ENCODE measurements around the gene BRCA2.
A peak's percentile ranks its signal among the peaks of the same experiment; 100 is the strongest.

Gene BRCA2

GRCh38 chr13:32390484-32390883, 75.2 kb downstream of the BRCA2 start:
- DNase-seq = no peak

- DNase-seq = no peak
Measured at GRCh38 chr13:32391101-32391619, 75.9 kb downstream of the BRCA2 start.

GRCh38 chr13:32403108-32403507, 87.8 kb downstream of the BRCA2 start:
- no peak for DNase-seq

- DNase-seq = no peak
Measured at GRCh38 chr13:32407854-32408253, 92.5 kb downstream of the BRCA2 start.

DNA sequence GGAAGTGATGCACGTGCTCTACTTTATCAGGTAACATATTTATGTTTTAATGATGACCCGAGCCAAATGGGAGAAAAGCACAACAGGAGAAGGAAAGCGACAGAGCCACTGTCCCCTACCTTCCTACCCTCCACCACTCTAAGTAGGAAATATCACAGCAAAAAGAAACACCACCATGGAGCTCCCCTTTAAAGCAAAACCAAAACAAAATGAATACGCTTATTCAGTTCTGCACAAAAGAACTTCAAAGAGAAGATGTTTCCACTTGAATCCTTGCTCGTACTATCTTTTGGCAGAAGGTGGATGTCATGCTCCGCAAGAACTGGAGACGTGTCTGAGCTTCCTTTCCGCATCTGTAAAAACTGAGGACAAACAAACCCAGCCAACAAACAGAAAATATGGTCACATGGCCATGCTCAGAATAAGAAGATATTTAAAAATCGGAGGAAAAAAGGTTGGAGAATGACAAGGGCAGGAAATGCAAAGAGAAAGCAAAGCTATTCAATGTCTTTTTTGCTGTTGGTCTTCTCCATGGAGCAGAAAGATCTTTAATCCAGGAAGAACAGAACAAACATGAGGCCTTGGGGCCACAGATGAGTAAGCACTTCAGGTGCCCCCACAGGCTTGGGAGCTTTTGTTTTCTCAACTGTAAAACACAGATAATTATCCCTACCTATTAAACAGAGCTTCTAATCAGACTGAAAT, 93.1 kb downstream of the BRCA2 start:
- DNase-seq = no peak

DNA sequence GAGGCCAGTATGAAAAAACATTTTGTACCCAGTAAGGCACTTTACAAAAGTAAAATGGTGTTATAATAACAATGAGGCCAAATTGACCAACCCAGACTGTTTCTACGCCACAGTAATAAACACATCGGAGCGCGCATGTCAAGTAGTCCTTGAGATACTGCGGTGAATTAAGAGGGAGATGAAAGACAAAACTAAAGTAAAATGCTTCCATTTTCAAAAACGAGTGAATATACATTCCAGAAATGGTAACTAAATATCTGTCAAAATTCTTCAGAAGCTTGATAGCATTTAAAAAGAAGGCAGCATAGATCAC, 93.6 kb downstream of the BRCA2 start:
- no peak for DNase-seq

DNA sequence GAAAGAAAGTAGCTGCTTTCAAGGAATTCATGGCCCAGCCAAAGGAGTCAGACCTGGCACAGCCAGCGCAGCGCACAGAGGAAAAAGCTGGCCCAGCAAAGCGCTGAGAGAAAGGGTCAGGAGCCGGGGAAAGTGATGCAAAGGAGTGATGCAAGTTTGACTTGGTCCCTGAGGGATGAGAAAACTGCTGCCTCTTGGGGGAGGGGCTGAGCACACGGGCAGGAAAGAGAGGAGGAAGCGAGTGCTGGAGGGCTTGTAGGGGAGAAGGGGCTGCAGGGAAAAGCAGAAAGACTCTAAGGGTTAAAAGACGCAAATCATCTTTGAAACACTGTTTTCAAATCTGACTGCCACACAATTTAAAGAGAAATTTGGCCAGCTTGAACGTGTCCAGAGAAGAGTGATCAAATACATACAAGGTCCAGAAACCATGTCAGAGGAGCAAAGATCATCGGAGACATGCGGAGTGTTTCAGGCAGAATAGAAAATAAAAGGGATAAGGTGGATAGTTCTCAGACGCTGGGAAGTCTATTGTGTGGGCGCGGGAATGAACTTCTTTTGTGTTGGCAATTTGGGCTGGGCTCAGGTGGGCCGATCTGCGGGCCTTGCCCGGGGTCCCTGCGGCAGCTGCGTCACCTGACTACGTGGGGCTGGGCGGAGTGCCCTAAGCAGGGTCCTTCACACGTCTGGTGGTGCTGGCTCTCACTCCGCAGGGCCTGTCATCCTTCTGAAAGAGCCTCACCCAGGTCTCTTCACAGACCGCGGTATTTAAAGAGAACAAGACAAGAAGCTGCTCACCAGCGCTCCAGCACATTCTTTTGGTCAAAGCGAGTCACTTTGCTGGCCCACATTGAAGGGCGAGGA, 94.5 kb downstream of the BRCA2 start:
- no peak for DNase-seq

DNA sequence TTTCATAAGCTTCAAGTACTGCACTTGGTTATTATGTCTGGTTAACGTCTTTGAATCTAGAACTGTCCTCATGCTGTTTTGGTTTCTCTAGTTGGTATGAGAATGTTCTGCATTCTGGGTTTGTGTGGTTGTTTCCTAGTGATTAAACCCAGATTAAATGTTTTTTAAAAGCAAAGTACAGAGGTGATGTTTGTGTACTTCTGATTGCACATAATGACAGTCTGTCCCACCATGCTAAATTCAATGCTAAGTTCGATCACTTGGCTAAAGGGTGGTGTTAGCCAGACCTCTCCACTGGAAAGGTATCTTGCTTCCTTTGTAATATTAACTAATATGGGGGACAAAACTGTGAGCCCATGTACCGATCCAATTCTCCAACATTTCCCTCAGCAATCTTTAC, 98.0 kb downstream of the BRCA2 start:
- DNase-seq = no peak

GRCh38 chr13:32414580-32414979, 99.3 kb downstream of the BRCA2 start:
- no peak for DNase-seq

DNA sequence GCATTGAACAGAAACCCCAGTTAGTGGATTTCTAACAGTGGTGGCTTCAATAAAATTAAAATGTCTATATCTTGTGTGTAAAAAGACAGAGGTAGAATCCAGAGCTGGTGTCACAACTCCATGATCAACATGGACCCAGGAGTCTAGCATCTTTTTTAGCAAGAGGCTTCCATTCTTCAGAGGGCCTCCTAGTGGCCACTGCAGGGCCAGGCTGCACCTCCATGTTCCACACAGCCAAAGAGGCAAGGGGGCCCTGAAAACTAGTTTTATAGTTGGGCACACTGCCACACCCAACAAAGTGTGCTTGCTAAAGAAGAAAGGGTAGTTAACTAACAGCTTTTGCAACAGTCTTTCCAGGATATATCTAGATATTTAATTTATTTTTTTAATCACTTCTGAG, 99.7 kb downstream of the BRCA2 start:
- no peak for DNase-seq

- DNase-seq = no peak
Measured at GRCh38 chr13:32417995-32418394, 102.7 kb downstream of the BRCA2 start.

GRCh38 chr13:32419862-32420261, 104.6 kb downstream of the BRCA2 start:
- DNase-seq = no peak

GRCh38 chr13:32423592-32423991, 108.3 kb downstream of the BRCA2 start:
- DNase-seq = no peak

GRCh38 chr13:32425158-32425557, 109.8 kb downstream of the BRCA2 start:
- DNase-seq = no peak

DNA sequence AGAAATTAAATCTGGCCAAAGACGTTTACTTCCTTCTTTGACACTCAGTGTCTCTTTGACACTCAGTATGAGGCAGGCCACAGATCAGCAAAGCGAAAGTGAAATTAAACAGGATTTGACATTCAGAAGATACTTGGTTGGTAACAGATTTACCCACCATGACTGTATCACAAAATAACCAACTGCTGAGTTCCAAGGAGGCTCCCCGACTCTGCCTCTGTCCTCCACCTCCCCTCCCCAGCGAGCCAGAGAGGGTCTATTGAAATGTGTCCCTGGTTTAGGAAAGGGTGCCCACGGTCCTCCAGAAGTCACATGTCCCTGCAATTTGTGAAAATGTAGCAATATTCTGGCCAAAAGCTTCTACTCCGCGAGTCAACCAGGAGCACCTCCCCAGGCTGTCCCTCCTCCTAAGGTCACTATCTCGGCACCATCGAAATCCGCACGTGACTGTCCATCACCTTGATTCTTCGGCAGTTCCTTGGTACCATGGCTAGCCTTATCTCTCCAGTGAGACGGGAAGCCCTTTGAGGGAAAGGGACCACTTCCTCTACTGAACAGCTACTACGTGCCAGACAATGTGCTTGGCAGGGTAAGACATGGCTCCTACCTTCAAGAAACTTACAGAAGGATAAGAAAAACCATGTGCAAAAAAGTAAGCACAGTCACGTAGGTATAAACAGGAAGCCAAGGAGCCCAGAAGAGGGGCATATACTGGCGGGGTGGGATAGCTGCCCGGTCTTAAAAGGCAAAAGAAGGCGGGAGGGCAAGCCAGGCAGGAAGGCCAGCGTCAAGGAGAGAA, 111.1 kb downstream of the BRCA2 start:
- DNase-seq = no peak

- peak in 1 of 2 experiments; percentile 31 for DNase-seq
Measured at GRCh38 chr13:32426990-32427851, 111.9 kb downstream of the BRCA2 start.

DNA sequence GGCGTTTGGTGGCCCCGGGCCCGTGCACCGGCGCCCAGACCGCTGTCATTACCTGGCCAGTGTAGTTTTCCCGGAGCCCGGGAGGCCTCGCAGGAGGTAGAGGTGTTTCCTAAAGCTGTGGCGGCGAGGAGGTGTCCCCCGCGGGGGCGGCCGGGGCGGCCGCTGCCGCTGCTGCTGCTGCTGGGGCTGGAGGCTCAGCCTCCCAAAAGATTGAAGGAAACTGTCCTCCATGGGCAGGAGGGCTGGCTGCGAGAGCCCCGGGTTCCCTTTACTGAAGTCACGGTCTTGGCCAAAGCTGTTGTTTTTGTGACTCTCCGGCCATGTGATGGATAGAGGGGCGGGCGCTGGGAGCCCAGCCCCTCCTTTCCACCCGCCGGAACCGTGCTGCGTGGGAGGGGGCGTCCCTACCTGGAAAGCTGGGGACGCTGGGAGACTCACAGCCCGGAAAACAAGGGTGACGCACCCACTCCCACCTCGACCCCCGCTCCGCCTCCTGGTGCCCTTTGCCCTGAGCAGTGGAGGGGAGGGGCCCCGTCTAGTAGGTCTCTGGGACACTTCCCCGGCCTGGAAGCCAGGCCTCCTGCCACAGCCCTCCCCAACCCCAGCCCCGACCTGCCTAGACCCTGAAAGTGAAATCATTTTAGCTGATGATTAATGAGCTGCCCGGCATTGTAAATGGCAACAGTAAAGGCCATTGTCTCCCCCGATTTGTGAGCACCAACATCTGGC, 112.7 kb downstream of the BRCA2 start, which contains the start of gene N4BP2L1:
Gene N4BP2L1, minus strand, starts transcription at position 279 of the 729 bp plus-strand sequence. Its CDS starts 48 bp downstream, at position 231.
- DNase-seq = peak; percentile 26 to 36

- DNase-seq = no peak
Measured at GRCh38 chr13:32428581-32429432, 113.5 kb downstream of the BRCA2 start.

DNA sequence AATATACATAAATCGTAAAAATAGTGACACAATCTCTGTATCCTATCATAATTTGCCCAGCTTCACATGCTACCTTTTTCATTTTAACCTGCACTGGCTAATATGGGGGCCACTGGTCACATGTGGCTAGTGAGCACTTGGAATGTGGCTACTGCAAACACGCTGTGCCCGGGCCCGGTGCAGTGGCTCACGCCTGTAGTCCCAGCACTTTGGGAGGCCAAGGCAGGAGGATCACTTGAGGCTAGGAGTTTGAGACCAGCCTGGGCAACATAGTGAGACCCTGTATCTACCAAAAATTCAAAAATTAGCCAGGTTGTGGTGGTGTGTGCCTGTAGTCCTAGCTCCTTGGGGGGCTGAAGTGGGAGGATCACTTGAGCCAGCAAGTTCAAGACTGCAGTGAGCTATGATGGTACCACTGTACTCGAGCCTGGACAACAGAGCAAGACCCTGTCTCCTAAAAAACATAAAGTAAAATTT, 114.2 kb downstream of the BRCA2 start:
- DNase-seq = no peak

- no peak for DNase-seq
Measured at GRCh38 chr13:32430018-32430747, 114.9 kb downstream of the BRCA2 start.
